Loucy (cell line): ENCODE measurements around the gene ABCA1.

ENCODE experiments used
- CTCF ChIP-seq: fragments of 200-600 bp; sonication (generic); conservative IDR thresholded peaks from 2 replicates; pipeline ENCODE4 v1.5.1; 2014; ENCODE audit warnings: mild to moderate bottlenecking, antibody characterized with exemption, low read length
- EZH2phosphoT487 ChIP-seq: fragments of 200-600 bp; IDR thresholded peaks from 2 replicates; pipeline ENCODE4 v1.6.1; 2018; ENCODE audit warnings: antibody characterized with exemption, mild to moderate bottlenecking, moderate library complexity, borderline replicate concordance

DNA sequence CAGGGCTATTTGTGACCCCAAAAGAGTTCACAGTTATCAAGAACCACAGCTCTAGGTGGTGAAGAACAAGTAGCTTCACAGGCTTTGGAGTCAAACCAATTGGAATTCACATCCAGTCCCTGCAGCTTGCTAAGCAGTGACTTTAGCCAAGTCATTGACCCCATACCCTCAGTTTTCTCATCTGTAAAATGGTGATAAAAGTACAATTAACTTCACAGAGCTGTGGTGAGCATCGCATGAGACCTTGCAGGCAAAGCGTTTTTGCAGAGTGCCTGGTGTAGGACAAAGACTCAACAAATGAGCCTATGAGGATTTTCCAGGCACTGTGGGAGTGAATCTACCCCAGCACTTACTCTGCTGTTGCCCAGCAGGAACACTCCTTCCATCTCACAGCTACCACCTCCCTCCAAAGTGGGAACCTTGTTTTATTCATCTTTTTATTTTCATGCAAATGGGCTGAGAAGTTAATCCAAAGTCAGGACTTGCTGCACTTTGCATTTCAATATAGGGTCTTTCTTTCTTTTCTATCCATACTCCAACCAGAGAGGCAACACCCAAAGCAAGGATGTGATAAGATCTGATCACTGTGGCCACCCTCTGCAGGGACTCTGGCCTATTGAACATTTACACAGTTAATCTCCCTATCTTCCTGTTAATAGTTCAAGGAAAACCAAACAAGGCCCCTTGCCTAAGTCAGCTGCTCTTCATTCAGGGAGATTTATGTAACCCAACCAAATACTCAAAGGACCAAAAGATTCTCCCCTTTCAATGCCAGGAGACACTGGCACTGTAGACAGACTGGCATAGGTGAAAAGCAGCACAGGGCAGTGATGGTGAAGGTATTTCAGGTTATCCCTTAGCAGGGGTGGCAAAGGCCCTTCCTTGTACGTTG is 41.9 kb downstream of the ABCA1 start:
- TF ChIP-seq CTCF (no peak), EZH2phosphoT487 (no peak)
